HEK293T (cell line): ENCODE data around the gene PPFIBP1.
"Not testable (repeated sequence)": the region's sequence is repeated elsewhere in the genome, so short reads cannot be mapped to it uniquely, and the experiment has no call there.

Experiments
- CTCF ChIA-PET: fragments of 350-600 bp; formaldehyde crosslinking; extraction: SDS; loops from one replicate; lab custom pipeline; 2021; ENCODE audit warnings: antibody characterized with exemption, inconsistent platforms; lab: Yijun Ruan, JAX
- POLR2A ChIA-PET: fragments of 350-600 bp; formaldehyde crosslinking; extraction: SDS; loops from one replicate; lab custom pipeline; 2020; ENCODE audit warnings: antibody characterized with exemption, inconsistent platforms; lab: Yijun Ruan, JAX
- DNase-seq: peaks from one replicate; pipeline ENCODE4 v3.0.0; 2012; ENCODE audit warnings: mixed read lengths; ENCODE audit errors: extremely low spot score
- ARNT ChIP-seq: fragments of 450-650 bp; IDR thresholded peaks from 2 replicates; pipeline ENCODE4 v1.6.1; 2017; ENCODE audit warnings: mild to moderate bottlenecking
- BHLHE40 ChIP-seq: fragments of 450-650 bp; IDR thresholded peaks from 2 replicates; pipeline ENCODE4 v1.6.1; 2016; ENCODE audit warnings: mild to moderate bottlenecking, moderate library complexity, borderline replicate concordance
- CTBP1 ChIP-seq: fragments of 450-650 bp; IDR thresholded peaks from 2 replicates; pipeline ENCODE4 v1.6.1; 2016; ENCODE audit warnings: borderline replicate concordance
- ELF4 ChIP-seq: fragments of 450-650 bp; IDR thresholded peaks from 2 replicates; pipeline ENCODE4 v1.6.1; 2017; ENCODE audit warnings: antibody characterized with exemption
- FOXA1 ChIP-seq: fragments of 450-650 bp; IDR thresholded peaks from 2 replicates; pipeline ENCODE4 v1.6.1; 2016; ENCODE audit warnings: mild to moderate bottlenecking
- FOXK2 ChIP-seq: fragments of 450-650 bp; IDR thresholded peaks from 2 replicates; pipeline ENCODE4 v1.6.1; 2016; ENCODE audit warnings: mild to moderate bottlenecking
- FOXM1 ChIP-seq: fragments of 450-650 bp; IDR thresholded peaks from 2 replicates; pipeline ENCODE4 v1.6.1; 2017; ENCODE audit warnings: mild to moderate bottlenecking, borderline replicate concordance
- HDGF ChIP-seq: fragments of 450-650 bp; IDR thresholded peaks from 2 replicates; pipeline ENCODE4 v1.6.1; 2017; ENCODE audit warnings: antibody characterized with exemption, borderline replicate concordance
- L3MBTL2 ChIP-seq: fragments of 450-650 bp; conservative IDR thresholded peaks from 2 replicates; pipeline ENCODE4 v1.6.1; 2016; ENCODE audit warnings: mild to moderate bottlenecking
- LEF1 ChIP-seq: fragments of 450-650 bp; IDR thresholded peaks from 2 replicates; pipeline ENCODE4 v1.6.1; 2017; ENCODE audit warnings: mild to moderate bottlenecking, borderline replicate concordance
- NFRKB ChIP-seq: fragments of 450-650 bp; IDR thresholded peaks from 2 replicates; pipeline ENCODE4 v1.6.1; 2016; ENCODE audit warnings: mild to moderate bottlenecking, moderate library complexity
- PKNOX1 ChIP-seq: fragments of 450-650 bp; IDR thresholded peaks from 2 replicates; pipeline ENCODE4 v1.6.1; 2016
- SP1 ChIP-seq: fragments of 450-650 bp; IDR thresholded peaks from 2 replicates; pipeline ENCODE4 v1.6.1; 2017
- SUZ12 ChIP-seq: fragments of 450-650 bp; IDR thresholded peaks from 2 replicates; pipeline ENCODE4 v1.6.1; 2016; ENCODE audit warnings: mild to moderate bottlenecking
- TARDBP ChIP-seq: fragments of 450-650 bp; IDR thresholded peaks from 2 replicates; pipeline ENCODE4 v1.6.1; 2016
- ZNF384 ChIP-seq: fragments of 450-650 bp; IDR thresholded peaks from 2 replicates; pipeline ENCODE4 v1.6.1; 2016

PPFIBP1 gene

GRCh38 chr12:27580561-27581330, 56.7 kb downstream of the PPFIBP1 start:
- ChIA-PET CTCF (interaction anchor here (0.5 kb wide), 1 partner anchor 1590 kb away, joined by 3 read pairs; no protein-coding TSS in a partner anchor), POLR2A (no interaction called here)
- TF ChIP-seq PKNOX1 (no peak), FOXA1 (no peak), FOXK2 (no peak), HDGF (no peak), TARDBP (no peak), L3MBTL2 (no peak), SUZ12 (no peak), CTBP1 (no peak), ZNF384 (no peak), SP1 (no peak), ARNT (no peak), LEF1 (no peak), NFRKB (no peak), ELF4 (no peak), BHLHE40 (no peak), FOXM1 (no peak)
- DNase-seq = no peak

GRCh38 chr12:27581331-27581671, 57.3 kb downstream of the PPFIBP1 start:
- DNase-seq, CTCF ChIA-PET, POLR2A ChIA-PET: not testable (repeated sequence)

GRCh38 chr12:27581833-27582232, 57.8 kb downstream of the PPFIBP1 start:
- CTCF ChIA-PET, POLR2A ChIA-PET, DNase-seq: not testable (repeated sequence)

DNA sequence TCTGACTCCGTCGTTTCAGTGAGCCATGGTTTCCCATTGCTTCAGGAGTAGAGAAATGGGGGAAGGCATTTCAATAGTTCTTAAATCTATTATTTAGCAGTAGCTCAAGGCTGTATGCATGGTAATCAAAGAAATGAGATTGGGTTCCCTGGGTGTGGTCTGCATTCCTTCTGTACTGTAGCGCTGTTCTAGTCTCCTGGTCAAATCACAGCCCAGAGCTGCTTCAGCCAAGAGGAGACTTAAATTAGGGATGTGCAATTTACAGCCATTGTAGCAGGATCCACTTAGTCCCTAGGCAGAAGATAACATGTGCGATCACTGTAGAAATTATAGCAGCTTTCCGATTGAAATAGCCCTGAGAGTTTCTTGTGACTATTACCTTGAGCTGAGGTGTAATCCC, 58.4 kb downstream of the PPFIBP1 start:
- DNase-seq, CTCF ChIA-PET: not testable (repeated sequence)
- POLR2A ChIA-PET = interaction anchor here (1.3 kb wide), 1 partner anchor 59 kb away, joined by 3 read pairs; no protein-coding TSS in a partner anchor

- no peak for TF ChIP-seq L3MBTL2
- no peak for TF ChIP-seq FOXK2
- no peak for TF ChIP-seq SUZ12
- no peak for TF ChIP-seq TARDBP
- POLR2A ChIA-PET = interaction anchor here (1.3 kb wide), 1 partner anchor 60 kb away, joined by 3 read pairs; no protein-coding TSS in a partner anchor
- no peak for DNase-seq
- CTCF ChIA-PET = no interaction called here
Observed at GRCh38 chr12:27583057-27583797, 59.2 kb downstream of the PPFIBP1 start.

DNA sequence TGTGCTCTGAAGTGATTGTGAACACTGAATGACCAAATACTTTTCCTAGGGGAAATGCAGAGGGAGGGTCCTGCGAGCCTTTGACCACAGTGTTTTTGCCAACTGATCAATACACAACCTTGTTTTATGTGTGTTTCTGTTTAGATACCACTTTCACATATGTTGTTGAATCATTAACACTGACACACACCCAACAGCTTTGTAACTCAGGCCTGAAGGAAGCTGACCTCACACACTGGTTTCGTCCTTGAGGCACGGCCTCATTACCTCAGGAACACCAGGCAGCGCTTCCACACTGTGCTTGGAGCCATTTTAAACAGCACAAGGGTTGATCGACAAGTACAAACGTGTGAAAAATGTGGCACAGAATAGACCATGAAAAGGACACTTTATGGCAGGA, 60.0 kb downstream of the PPFIBP1 start:
- DNase-seq = no peak
- ChIA-PET POLR2A (no interaction called here), CTCF (no interaction called here)
- TF ChIP-seq SUZ12 (no peak), FOXK2 (no peak), SP1 (no peak), TARDBP (no peak), ZNF384 (no peak), NFRKB (no peak), PKNOX1 (no peak), FOXA1 (no peak), CTBP1 (no peak), ELF4 (no peak)

DNA sequence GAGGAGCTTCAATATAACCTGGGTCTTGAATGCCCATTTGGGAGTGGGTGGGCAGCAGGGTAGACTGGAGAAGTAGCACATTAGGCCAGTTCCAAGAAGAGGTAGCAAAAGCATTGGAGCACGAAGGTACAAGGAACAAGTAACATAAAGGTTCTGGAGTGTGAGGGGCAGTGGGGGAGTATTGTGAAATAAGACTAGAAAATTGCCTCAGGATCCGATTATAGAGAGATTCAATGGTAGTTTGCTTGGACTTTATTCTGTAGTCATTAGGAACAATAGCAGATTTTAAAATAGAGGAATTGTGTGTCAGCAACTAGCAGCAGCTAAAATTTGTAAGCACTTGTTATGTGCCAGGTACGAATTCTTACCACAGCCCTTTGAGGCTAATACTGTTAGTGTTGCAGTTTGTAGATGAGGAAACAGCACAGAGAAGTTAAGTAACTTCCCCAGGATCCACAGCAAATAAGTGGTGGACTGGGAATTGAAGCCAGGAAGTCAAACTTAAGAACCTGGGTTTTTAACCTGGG, 61.8 kb downstream of the PPFIBP1 start:
- TF ChIP-seq L3MBTL2 = no peak
- TF ChIP-seq ELF4 = no peak
- TF ChIP-seq FOXA1 = no peak
- no peak for TF ChIP-seq SUZ12
- TF ChIP-seq NFRKB = no peak
- TF ChIP-seq SP1 = no peak
- TF ChIP-seq FOXM1 = no peak
- TF ChIP-seq BHLHE40 = no peak
- no peak for TF ChIP-seq ZNF384
- no peak for TF ChIP-seq CTBP1
- POLR2A ChIA-PET = no interaction called here
- no peak for DNase-seq
- CTCF ChIA-PET = no interaction called here

- CTCF ChIA-PET, POLR2A ChIA-PET, DNase-seq: not testable (repeated sequence)
Observed at GRCh38 chr12:27588075-27588730, 64.2 kb downstream of the PPFIBP1 start.
